ENCODE measurements around the gene QRSL1.
"Not testable (repeated sequence)": the region's sequence is repeated elsewhere in the genome, so short reads cannot be mapped to it uniquely, and the experiment has no call there.

QRSL1 gene

DNA sequence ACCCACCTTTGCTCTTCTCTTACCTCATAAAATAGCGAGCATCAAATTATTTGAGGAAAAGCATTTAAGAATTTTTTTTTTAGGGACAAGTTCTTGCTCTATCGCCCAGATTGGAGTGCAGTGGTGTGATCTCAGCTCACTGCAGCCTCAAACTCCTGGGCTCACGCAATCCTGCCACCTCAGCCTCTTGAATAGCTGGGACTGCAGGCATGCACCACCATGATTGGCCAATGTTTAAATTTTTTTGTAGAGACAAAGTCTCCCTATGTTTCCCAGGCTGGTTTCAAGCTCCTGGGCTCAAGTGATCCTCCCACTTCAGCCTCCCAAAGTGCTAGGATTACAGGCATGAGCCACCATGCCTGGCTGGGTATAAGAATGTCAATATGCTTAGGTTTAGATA lies 71.8 kb downstream of the QRSL1 start:
- H3K36me3 ChIP-seq (ENCODE audit: insufficient read depth, low read length); H3K27ac ChIP-seq (ENCODE audit: low read depth, low read length); H3K4me3 ChIP-seq (ENCODE audit: low read depth, low read length); H3K79me2 ChIP-seq (ENCODE audit: control insufficient read depth, insufficient read depth, low read length, unreplicated experiment); H2AFZ ChIP-seq (ENCODE audit: low read length, unreplicated experiment); H3K4me1 ChIP-seq (ENCODE audit: control insufficient read depth, insufficient read depth, low read length, unreplicated experiment): not testable (repeated sequence)
- peaks cover 74% of the 10 kb centered on the region for H3K27me3 ChIP-seq (ENCODE audit: insufficient read depth, low read length)

DNA sequence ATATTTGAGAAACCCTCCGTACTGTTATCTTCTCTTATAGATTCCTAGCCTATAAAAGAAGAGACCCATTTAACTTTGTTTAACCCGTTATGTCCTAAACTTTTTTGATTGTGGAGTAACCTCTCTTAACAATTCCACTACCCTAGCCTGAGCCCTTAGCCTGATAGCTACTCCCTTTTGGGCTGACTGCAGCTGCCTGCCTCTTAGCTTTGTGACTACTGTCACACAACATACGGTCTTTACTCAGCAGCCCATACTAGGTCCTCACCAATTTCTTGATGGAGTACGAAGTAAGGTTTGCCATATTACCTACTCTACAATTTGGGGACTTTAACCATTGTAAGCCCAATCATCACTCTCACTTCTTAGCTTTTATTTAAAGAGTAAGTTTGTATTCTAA lies 72.7 kb downstream of the QRSL1 start:
- H3K27me3 ChIP-seq (ENCODE audit: insufficient read depth, low read length): peaks cover 69% of the 10 kb centered on the region
- H3K79me2 ChIP-seq (ENCODE audit: control insufficient read depth, insufficient read depth, low read length, unreplicated experiment): no peaks in the 10 kb centered on the region
- no peak overlapping the region for H3K4me3 ChIP-seq (ENCODE audit: low read depth, low read length)
- H3K36me3 ChIP-seq (ENCODE audit: insufficient read depth, low read length): no peaks in the 10 kb centered on the region
- no peak overlapping the region for H2AFZ ChIP-seq (ENCODE audit: low read length, unreplicated experiment)
- H3K27ac ChIP-seq (ENCODE audit: low read depth, low read length): no peak overlapping the region
- H3K4me1 ChIP-seq (ENCODE audit: control insufficient read depth, insufficient read depth, low read length, unreplicated experiment): no peaks in the 10 kb centered on the region

DNA sequence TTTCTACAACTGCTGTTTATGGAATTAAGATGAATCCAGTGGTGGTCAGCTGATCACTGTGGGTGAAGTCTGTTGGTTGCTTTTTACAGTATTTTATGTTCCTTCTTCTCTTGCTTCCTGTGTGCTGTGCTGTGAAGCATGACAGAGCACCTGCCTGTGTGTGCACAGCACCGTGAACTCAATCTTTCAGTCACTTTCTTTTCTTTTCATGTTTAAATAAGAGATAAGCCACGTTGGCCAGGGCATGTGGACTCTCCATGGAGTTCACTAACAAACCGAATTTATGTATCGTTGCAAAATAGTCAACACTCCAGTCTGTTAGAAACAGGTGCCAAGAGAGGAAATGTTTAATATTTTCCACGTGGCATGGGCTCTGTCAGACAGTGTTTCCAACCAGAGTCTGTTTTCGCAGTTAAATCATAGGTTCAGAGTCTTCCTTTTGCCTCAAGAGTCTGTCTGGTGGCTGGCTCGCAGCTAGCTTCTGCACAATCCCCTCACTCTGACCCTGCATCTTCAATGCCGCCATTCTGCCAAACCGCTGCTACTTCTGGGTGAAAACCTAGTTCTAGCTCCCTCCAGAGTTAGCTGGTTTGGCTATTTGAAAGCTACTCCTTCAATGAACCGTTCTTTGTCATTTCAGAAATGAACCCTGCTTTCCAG lies 73.2 kb downstream of the QRSL1 start:
- Histone ChIP-seq H3K36me3 (ENCODE audit: insufficient read depth, low read length) (no peaks in the 10 kb centered on the region), H3K27me3 (ENCODE audit: insufficient read depth, low read length) (peaks cover 64% of the 10 kb centered on the region), H3K4me3 (ENCODE audit: low read depth, low read length) (no peak overlapping the region), H3K27ac (ENCODE audit: low read depth, low read length) (no peak overlapping the region), H3K79me2 (ENCODE audit: control insufficient read depth, insufficient read depth, low read length, unreplicated experiment) (no peaks in the 10 kb centered on the region), H3K4me1 (ENCODE audit: control insufficient read depth, insufficient read depth, low read length, unreplicated experiment) (no peaks in the 10 kb centered on the region), H2AFZ (ENCODE audit: low read length, unreplicated experiment) (no peak overlapping the region)

DNA sequence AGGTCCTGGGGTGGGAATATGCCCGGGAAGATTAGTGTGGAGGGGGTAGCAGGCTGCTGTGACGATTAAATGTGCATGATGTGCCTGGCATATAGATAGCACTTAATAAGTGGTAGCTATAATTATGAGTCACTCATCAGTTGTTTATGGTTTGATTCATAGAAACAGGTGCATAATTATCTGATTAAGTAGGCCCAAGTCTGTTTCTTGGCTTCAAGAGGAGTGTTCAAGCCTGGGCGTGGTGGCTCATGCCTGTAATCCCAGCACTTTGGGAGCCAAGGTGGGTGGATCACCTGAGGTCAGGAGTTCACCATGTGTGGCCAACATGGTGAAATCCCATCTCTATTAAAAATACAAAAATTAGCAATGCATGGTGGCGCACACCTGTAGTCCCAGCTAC lies 74.9 kb downstream of the QRSL1 start:
- H3K4me3 ChIP-seq (ENCODE audit: low read depth, low read length): no peak overlapping the region
- no peaks in the 10 kb centered on the region for H3K4me1 ChIP-seq (ENCODE audit: control insufficient read depth, insufficient read depth, low read length, unreplicated experiment)
- H3K79me2 ChIP-seq (ENCODE audit: control insufficient read depth, insufficient read depth, low read length, unreplicated experiment): no peaks in the 10 kb centered on the region
- peaks cover 59% of the 10 kb centered on the region for H3K27me3 ChIP-seq (ENCODE audit: insufficient read depth, low read length)
- H2AFZ ChIP-seq (ENCODE audit: low read length, unreplicated experiment): no peak overlapping the region
- no peaks in the 10 kb centered on the region for H3K36me3 ChIP-seq (ENCODE audit: insufficient read depth, low read length)
- H3K27ac ChIP-seq (ENCODE audit: low read depth, low read length): no peak overlapping the region

DNA sequence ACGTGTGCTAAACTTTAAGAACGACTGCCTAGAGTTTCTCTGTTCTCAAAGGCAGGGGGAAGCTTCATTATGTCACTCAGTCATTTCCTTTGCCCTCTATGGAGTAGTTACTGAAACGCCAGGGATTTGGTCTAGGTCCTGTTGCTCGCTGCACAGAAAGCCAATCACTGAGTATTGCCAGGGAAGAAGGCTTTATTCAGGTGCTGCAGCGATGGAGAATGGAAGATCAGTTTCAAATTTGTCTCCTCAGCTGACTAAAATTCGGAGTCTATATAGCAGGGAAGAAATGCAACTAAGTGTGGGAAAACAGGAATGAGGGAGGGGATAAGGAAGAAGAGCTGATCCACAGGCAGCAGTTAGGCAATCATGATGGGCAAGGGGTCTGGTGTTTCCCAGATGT lies 75.8 kb downstream of the QRSL1 start:
- no peaks in the 10 kb centered on the region for H3K79me2 ChIP-seq (ENCODE audit: control insufficient read depth, insufficient read depth, low read length, unreplicated experiment)
- no peak overlapping the region for H3K4me3 ChIP-seq (ENCODE audit: low read depth, low read length)
- no peaks in the 10 kb centered on the region for H3K4me1 ChIP-seq (ENCODE audit: control insufficient read depth, insufficient read depth, low read length, unreplicated experiment)
- H3K27me3 ChIP-seq (ENCODE audit: insufficient read depth, low read length): peaks cover 53% of the 10 kb centered on the region
- no peaks in the 10 kb centered on the region for H3K36me3 ChIP-seq (ENCODE audit: insufficient read depth, low read length)
- no peak overlapping the region for H3K27ac ChIP-seq (ENCODE audit: low read depth, low read length)
- no peak overlapping the region for H2AFZ ChIP-seq (ENCODE audit: low read length, unreplicated experiment)

DNA sequence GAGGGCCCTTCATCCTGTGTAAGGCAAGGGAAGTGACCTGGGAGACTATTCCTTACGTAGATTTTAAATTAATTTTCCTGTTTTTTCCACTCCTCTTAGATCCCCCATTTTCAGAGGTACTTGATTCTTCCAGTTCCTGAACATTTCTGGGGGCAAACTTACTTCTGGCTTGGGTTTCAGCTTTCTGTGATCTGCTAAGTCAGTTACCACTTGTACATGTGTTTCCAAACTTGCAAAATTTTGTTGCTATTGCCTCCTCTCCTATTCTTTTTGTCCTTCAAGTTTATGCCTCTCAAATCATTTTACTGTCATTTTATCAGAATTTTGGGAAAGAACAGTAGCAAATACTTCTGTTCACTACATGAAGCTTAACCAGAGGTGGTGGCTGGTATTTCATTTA lies 81.2 kb downstream of the QRSL1 start:
- H3K79me2 ChIP-seq (ENCODE audit: control insufficient read depth, insufficient read depth, low read length, unreplicated experiment): no peaks in the 10 kb centered on the region
- no peak overlapping the region for H2AFZ ChIP-seq (ENCODE audit: low read length, unreplicated experiment)
- H3K27me3 ChIP-seq (ENCODE audit: insufficient read depth, low read length): peaks cover 21% of the 10 kb centered on the region
- H3K36me3 ChIP-seq (ENCODE audit: insufficient read depth, low read length): no peaks in the 10 kb centered on the region
- no peaks in the 10 kb centered on the region for H3K4me1 ChIP-seq (ENCODE audit: control insufficient read depth, insufficient read depth, low read length, unreplicated experiment)
- no peak overlapping the region for H3K27ac ChIP-seq (ENCODE audit: low read depth, low read length)
- H3K4me3 ChIP-seq (ENCODE audit: low read depth, low read length): no peak overlapping the region

DNA sequence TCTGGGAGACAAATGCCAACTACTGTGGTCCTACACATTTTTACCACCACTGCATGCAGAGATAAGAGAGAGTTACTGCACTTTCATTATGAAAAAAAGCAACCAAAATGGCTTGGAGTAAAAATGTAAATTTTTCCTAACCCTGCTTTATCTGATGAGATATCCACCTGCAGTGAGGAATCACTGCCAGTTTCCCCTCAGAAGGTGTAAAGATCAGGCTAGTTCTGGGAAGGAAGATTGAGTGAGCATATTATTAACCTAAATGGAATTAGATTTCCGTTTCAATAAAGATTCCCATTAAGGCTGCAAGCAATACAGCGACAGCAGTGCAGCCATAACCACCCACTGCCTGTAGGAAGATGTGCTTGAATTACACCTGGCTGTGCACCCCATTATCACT lies 84.9 kb downstream of the QRSL1 start:
- H3K79me2 ChIP-seq (ENCODE audit: control insufficient read depth, insufficient read depth, low read length, unreplicated experiment): no peaks in the 10 kb centered on the region
- H3K27me3 ChIP-seq (ENCODE audit: insufficient read depth, low read length): peaks cover 20% of the 10 kb centered on the region
- no peak overlapping the region for H2AFZ ChIP-seq (ENCODE audit: low read length, unreplicated experiment)
- H3K36me3 ChIP-seq (ENCODE audit: insufficient read depth, low read length): no peaks in the 10 kb centered on the region
- H3K4me1 ChIP-seq (ENCODE audit: control insufficient read depth, insufficient read depth, low read length, unreplicated experiment): no peaks in the 10 kb centered on the region
- H3K27ac ChIP-seq (ENCODE audit: low read depth, low read length): no peak overlapping the region
- H3K4me3 ChIP-seq (ENCODE audit: low read depth, low read length): no peak overlapping the region

DNA sequence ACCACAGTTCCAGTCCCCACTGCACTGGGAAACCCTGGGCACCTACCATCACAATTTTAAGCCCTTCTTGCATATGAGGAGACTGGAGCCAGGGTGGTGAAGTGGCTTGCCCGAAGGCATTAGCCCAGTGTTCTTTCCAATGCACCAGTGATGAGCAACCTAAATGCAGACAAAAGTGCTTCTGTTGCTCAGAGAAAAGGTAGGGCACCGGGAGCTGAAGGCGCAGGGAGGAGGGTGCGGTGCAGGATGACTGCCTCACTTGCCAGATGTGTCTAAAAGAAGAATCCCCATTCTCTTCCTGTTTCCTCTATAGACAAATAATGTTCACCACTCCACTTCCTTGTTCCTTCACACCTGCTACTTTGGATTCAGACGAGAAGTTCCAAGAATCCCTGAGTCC lies 86.5 kb downstream of the QRSL1 start:
- H3K36me3 ChIP-seq (ENCODE audit: insufficient read depth, low read length): no peaks in the 10 kb centered on the region
- H3K27me3 ChIP-seq (ENCODE audit: insufficient read depth, low read length): peaks cover 20% of the 10 kb centered on the region
- H3K4me3 ChIP-seq (ENCODE audit: low read depth, low read length): no peak overlapping the region
- no peak overlapping the region for H3K27ac ChIP-seq (ENCODE audit: low read depth, low read length)
- H3K79me2 ChIP-seq (ENCODE audit: control insufficient read depth, insufficient read depth, low read length, unreplicated experiment): no peaks in the 10 kb centered on the region
- no peak overlapping the region for H2AFZ ChIP-seq (ENCODE audit: low read length, unreplicated experiment)
- no peaks in the 10 kb centered on the region for H3K4me1 ChIP-seq (ENCODE audit: control insufficient read depth, insufficient read depth, low read length, unreplicated experiment)

DNA sequence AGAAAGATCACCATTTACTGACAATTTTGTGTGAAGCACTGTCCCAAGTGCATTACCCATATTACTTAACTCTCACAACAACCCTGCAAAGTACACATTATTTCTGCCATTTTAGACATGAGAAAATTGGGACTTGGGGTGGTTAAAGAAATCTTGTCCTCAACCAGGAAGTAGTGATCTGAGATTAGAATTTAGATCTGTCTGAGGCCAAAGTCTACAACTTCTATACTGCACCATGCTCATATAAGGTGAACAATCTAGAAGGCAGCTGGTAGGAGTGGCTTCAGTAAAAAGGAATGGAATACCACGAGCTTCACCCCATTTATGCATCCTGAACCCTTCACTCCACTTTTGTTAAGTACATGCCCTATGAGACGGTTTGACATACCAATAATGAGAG lies 87.6 kb downstream of the QRSL1 start:
- Histone ChIP-seq H3K36me3 (ENCODE audit: insufficient read depth, low read length) (no peaks in the 10 kb centered on the region), H3K79me2 (ENCODE audit: control insufficient read depth, insufficient read depth, low read length, unreplicated experiment) (no peaks in the 10 kb centered on the region), H3K27me3 (ENCODE audit: insufficient read depth, low read length) (peaks cover 20% of the 10 kb centered on the region), H3K27ac (ENCODE audit: low read depth, low read length) (no peak overlapping the region), H3K4me3 (ENCODE audit: low read depth, low read length) (no peak overlapping the region), H2AFZ (ENCODE audit: low read length, unreplicated experiment) (no peak overlapping the region), H3K4me1 (ENCODE audit: control insufficient read depth, insufficient read depth, low read length, unreplicated experiment) (peaks cover 3% of the 10 kb centered on the region)

All from ACC112 (cell line).